ENCODE results near the gene ASZ1. TPM values are rescaled to one million over a fixed set of nuclear protein-coding genes. Genes with fewer than 3 reads are reported as not detected.

ASZ1 gene
- total RNA-seq, 1 donor from 2014 or later = not detected

- DNase-seq (ENCODE audit: low read depth) = no peak
- TF ChIP-seq CTCF (conservative IDR thresholded peaks at IDR 0.05; ENCODE audit: low read depth, low read length) = no peak
- no peak overlapping the region for H3K4me3 ChIP-seq (ENCODE audit: low read depth, low read length)
These were observed 113.7 kb downstream of the ASZ1 start for GRCh38 chr7:117313582-117313981.

Other genes starting within 250 kb of the ASZ1 start
- gene WNT2, start 104.4 kb downstream of the ASZ1 start, total RNA-seq = not detected in 2 replicates
- gene CFTR, start 52.5 kb upstream of the ASZ1 start, total RNA-seq = 0.29 and 0.98 TPM in 2 replicates

Data from epithelial cell of proximal tubule (primary cell).